ENCODE data around the gene DUSP3.

Gene DUSP3

DNA sequence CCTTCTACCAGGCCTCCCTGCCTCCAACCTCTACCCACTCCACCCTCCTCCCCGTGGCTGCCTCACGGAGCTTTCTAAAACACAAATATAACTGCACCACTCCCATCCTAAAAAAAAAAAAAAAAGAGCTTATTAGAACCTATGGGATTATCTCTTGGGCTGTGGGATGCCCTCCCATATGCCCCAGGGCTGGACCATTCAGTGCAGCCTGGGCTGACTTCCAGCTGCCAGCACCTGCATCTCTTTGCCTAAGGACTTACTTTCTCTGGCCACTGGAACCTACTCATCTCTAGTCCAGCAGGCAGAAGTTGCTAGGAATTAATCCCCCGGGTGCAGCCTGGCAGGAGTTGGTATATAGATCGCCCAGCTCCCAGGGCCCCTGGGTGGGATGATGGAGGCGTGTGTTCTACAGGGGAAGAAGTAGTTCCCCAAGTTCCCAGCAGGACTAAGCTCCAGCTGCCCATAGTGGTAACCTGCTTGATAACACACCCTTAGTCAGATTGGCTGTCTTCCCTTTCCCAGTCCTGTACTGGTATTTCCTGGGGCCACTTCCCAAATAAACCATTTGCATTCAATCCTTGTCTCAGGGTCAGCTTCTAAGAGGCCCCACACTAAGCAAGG is 43.9 kb upstream of the DUSP3 start:
- TF ChIP-seq, protein P1, sequence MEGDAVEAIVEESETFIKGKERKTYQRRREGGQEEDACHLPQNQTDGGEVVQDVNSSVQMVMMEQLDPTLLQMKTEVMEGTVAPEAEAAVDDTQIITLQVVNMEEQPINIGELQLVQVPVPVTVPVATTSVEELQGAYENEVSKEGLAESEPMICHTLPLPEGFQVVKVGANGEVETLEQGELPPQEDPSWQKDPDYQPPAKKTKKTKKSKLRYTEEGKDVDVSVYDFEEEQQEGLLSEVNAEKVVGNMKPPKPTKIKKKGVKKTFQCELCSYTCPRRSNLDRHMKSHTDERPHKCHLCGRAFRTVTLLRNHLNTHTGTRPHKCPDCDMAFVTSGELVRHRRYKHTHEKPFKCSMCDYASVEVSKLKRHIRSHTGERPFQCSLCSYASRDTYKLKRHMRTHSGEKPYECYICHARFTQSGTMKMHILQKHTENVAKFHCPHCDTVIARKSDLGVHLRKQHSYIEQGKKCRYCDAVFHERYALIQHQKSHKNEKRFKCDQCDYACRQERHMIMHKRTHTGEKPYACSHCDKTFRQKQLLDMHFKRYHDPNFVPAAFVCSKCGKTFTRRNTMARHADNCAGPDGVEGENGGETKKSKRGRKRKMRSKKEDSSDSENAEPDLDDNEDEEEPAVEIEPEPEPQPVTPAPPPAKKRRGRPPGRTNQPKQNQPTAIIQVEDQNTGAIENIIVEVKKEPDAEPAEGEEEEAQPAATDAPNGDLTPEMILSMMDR (IDR thresholded peaks at IDR 0.05; ENCODE audit: low read depth, low read length): no peak
- TF ChIP-seq, protein P2, sequence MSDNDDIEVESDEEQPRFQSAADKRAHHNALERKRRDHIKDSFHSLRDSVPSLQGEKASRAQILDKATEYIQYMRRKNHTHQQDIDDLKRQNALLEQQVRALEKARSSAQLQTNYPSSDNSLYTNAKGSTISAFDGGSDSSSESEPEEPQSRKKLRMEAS (IDR thresholded peaks at IDR 0.05; ENCODE audit: low read depth, low read length): no peak
- TF ChIP-seq POLR2A (IDR thresholded peaks at IDR 0.05; ENCODE audit: extremely low read depth, insufficient read length) (no peak), MYC (IDR thresholded peaks at IDR 0.05; ENCODE audit: low read depth, low read length) (no peak)
- H3K4me3 ChIP-seq (ENCODE audit: low read depth, low read length): no peak overlapping the region
- no peak for DNase-seq (ENCODE audit: low read depth)

DNA sequence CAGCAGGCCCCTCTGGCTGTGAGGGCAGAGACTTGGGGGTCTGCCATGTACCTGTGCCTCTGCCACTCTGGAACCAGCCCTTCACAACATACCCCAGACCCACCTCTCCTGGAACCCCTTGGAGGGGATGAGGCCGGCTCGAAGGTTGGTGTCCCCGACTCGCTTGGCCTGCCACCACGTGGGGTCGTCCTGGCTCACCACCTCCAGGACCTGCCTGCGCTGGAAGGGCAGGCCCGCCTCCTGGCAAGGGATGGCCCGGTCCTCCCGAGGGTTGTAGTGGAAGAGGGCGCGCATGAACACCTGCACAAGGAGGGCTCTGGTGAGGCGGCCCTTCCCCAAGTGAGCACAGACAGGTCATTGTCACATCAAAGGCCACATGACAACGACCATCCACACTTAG is 42.0 kb upstream of the DUSP3 start:
- H3K4me3 ChIP-seq (ENCODE audit: low read depth, low read length): no peak overlapping the region
- TF ChIP-seq, protein P2 (IDR thresholded peaks at IDR 0.05; ENCODE audit: low read depth, low read length): no peak
- TF ChIP-seq, protein P1 (IDR thresholded peaks at IDR 0.05; ENCODE audit: low read depth, low read length): no peak
- TF ChIP-seq MYC (IDR thresholded peaks at IDR 0.05; ENCODE audit: low read depth, low read length) (no peak), POLR2A (IDR thresholded peaks at IDR 0.05; ENCODE audit: extremely low read depth, insufficient read length) (no peak)
- no peak for DNase-seq (ENCODE audit: low read depth)

DNA sequence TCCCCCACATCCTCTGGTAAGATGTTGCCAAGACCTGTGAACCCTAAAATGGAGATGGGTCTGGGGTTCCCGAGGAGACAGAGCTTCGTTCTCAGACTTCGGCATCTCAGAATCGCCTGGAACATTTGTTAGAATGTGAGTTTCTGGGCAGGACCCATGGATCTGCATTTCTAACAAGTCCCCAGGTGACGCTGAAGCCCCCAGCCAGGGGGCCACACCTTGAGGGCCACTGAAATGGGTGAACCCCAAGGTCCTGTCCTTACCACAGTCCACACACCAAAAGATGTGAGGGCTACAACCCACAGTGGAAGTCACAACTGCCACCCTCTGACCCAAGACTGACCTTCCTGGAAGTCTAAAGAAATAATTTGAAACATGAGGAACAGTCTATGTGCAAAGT is 40.2 kb upstream of the DUSP3 start:
- no peak for TF ChIP-seq MYC (IDR thresholded peaks at IDR 0.05; ENCODE audit: low read depth, low read length)
- no peak for DNase-seq (ENCODE audit: low read depth)
- no peak overlapping the region for H3K4me3 ChIP-seq (ENCODE audit: low read depth, low read length)

- no peak overlapping the region for H3K4me3 ChIP-seq (ENCODE audit: low read depth, low read length)
- TF ChIP-seq, protein P2 (IDR thresholded peaks at IDR 0.05; ENCODE audit: low read depth, low read length): no peak
- TF ChIP-seq MYC (IDR thresholded peaks at IDR 0.05; ENCODE audit: low read depth, low read length) (no peak), POLR2A (IDR thresholded peaks at IDR 0.05; ENCODE audit: extremely low read depth, insufficient read length) (no peak)
- TF ChIP-seq, protein P1 (IDR thresholded peaks at IDR 0.05; ENCODE audit: low read depth, low read length): no peak
- no peak for DNase-seq (ENCODE audit: low read depth)
Observed at GRCh38 chr17:43817826-43818225, 39.0 kb upstream of the DUSP3 start.

- TF ChIP-seq MYC (IDR thresholded peaks at IDR 0.05; ENCODE audit: low read depth, low read length): no peak
- TF ChIP-seq, protein P1 (IDR thresholded peaks at IDR 0.05; ENCODE audit: low read depth, low read length): no peak
- TF ChIP-seq, protein P2 (IDR thresholded peaks at IDR 0.05; ENCODE audit: low read depth, low read length): no peak
- DNase-seq (ENCODE audit: low read depth): no peak
- no peak overlapping the region for H3K4me3 ChIP-seq (ENCODE audit: low read depth, low read length)
Observed at GRCh38 chr17:43816336-43817320, 37.9 kb upstream of the DUSP3 start.

DNA sequence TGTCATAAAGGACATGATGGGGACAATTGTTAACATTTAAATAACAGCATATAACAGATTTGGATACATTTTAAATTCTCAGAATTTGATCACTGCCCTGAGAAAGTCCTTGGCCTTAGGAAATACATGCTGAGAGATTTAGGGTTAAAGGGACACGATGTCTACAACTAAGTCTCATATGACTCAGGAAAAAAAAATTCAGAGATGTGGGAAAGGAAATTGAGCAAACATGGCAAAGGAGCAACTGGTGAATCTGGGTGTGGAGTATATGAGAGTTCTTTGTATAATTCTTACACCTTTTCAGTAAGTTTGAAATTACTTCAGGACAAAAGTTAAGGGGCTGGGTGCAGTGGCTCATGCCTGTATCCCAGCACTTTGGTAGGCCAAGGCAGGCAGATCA is 35.9 kb upstream of the DUSP3 start:
- TF ChIP-seq, protein P1 (IDR thresholded peaks at IDR 0.05; ENCODE audit: low read depth, low read length): no peak
- no peak for TF ChIP-seq MYC (IDR thresholded peaks at IDR 0.05; ENCODE audit: low read depth, low read length)
- TF ChIP-seq, protein P2 (IDR thresholded peaks at IDR 0.05; ENCODE audit: low read depth, low read length): no peak
- no peak overlapping the region for H3K4me3 ChIP-seq (ENCODE audit: low read depth, low read length)
- DNase-seq (ENCODE audit: low read depth): no peak
